ENCODE measurements around the gene PPFIA3.
"Not testable (repeated sequence)": the region's sequence is repeated elsewhere in the genome, so short reads cannot be mapped to it uniquely, and the experiment has no call there.

Gene PPFIA3

GRCh38 chr19:49150106-49150943 is 31.0 kb downstream of the PPFIA3 start:
- peak; percentile 54 to 57 for DNase-seq (ENCODE audit: low read depth in 2 of 2)

GRCh38 chr19:49150944-49151243 is 31.6 kb downstream of the PPFIA3 start:
- DNase-seq (ENCODE audit: low read depth in 2 of 2), result no peak

- DNase-seq (ENCODE audit: low read depth in 2 of 2), result no peak
These were observed 32.1 kb downstream of the PPFIA3 start for GRCh38 chr19:49151267-49152118.

GRCh38 chr19:49152119-49152550 is 32.8 kb downstream of the PPFIA3 start:
- DNase-seq (ENCODE audit: low read depth in 2 of 2), result no peak

- DNase-seq (ENCODE audit: low read depth in 2 of 2), result no peak
These were observed 33.9 kb downstream of the PPFIA3 start for GRCh38 chr19:49153167-49153809.

- no peak for DNase-seq (ENCODE audit: low read depth in 2 of 2)
These were observed 34.9 kb downstream of the PPFIA3 start for GRCh38 chr19:49154279-49154678.

GRCh38 chr19:49155005-49155819 is 35.9 kb downstream of the PPFIA3 start, which contains the start of gene HRC:
Gene HRC (minus strand): TSS chr19:49155396. CDS start chr19:49155237, 159 bp downstream.
- DNase-seq (ENCODE audit: low read depth in 2 of 2), result no peak

- DNase-seq (ENCODE audit: low read depth in 2 of 2), result no peak
These were observed 36.5 kb downstream of the PPFIA3 start for GRCh38 chr19:49155820-49156346.

- DNase-seq (ENCODE audit: low read depth in 2 of 2), result peak in 1 of 2 experiments; percentile 48
These were observed 38.3 kb downstream of the PPFIA3 start, which contains the start of gene TRPM4 for GRCh38 chr19:49157445-49158224. Gene TRPM4 (plus strand): TSS chr19:49157792. CDS start chr19:49157867, 75 bp downstream.

- DNase-seq (ENCODE audit: low read depth in 2 of 2), result no peak
These were observed 41.3 kb downstream of the PPFIA3 start for GRCh38 chr19:49160450-49161189.

- no peak for DNase-seq (ENCODE audit: low read depth in 2 of 2)
These were observed 42.6 kb downstream of the PPFIA3 start for GRCh38 chr19:49161987-49162386.

GRCh38 chr19:49165111-49165750 is 45.9 kb downstream of the PPFIA3 start:
- DNase-seq (ENCODE audit: low read depth in 2 of 2), result no peak

- DNase-seq (ENCODE audit: low read depth in 2 of 2), result no peak
These were observed 46.5 kb downstream of the PPFIA3 start for GRCh38 chr19:49165865-49166301.

GRCh38 chr19:49167857-49168409 is 48.6 kb downstream of the PPFIA3 start:
- no peak for DNase-seq (ENCODE audit: low read depth in 2 of 2)

- DNase-seq (ENCODE audit: low read depth in 2 of 2), result no peak
These were observed 49.1 kb downstream of the PPFIA3 start for GRCh38 chr19:49168421-49168820.

- DNase-seq (ENCODE audit: low read depth in 2 of 2), result no peak
These were observed 53.9 kb downstream of the PPFIA3 start for GRCh38 chr19:49173198-49173597.

- DNase-seq (ENCODE audit: low read depth in 2 of 2), result no peak
These were observed 61.3 kb downstream of the PPFIA3 start for GRCh38 chr19:49180659-49181058.

GRCh38 chr19:49182010-49182847 is 62.9 kb downstream of the PPFIA3 start:
- DNase-seq (ENCODE audit: low read depth in 2 of 2), result not testable (repeated sequence)
